RWPE1 (cell line): ENCODE measurements around the gene SYT1.
A peak's percentile ranks its signal among the peaks of the same experiment; 100 is the strongest.

Experiments
- CTCF ChIA-PET: fragments of 350-600 bp; sonication (Branson Sonifier 250); formaldehyde crosslinking; extraction: SDS; loops from one replicate; lab custom pipeline; 2021; lab: Yijun Ruan, JAX
- POLR2A ChIA-PET: fragments of 400-600 bp; formaldehyde crosslinking; extraction: SDS; loops from one replicate; lab custom pipeline; 2020; ENCODE audit warnings: antibody characterized with exemption; ENCODE audit not compliant: low non-redundant PET; lab: Yijun Ruan, JAX
- DNase-seq: peaks from one replicate; pipeline ENCODE4 v3.0.0; 2012; ENCODE audit warnings: low spot score
- H3K27ac ChIP-seq: fragments of 450-650 bp; 2 replicates; pipeline ENCODE4 v1.5.1; 2017
- CTCF ChIP-seq: fragments of 450-650 bp; conservative IDR thresholded peaks from 2 replicates; pipeline ENCODE4 v1.5.1; 2017; ENCODE audit warnings: low read depth, mild to moderate bottlenecking

SYT1 gene

GRCh38 chr12:79298506-79298905 is 433.9 kb downstream of the SYT1 start:
- CTCF ChIA-PET = no interaction called here
- no peak for TF ChIP-seq CTCF
- POLR2A ChIA-PET = no interaction called here
- no peak for DNase-seq
- H3K27ac ChIP-seq = no peak overlapping the region

GRCh38 chr12:79299447-79300198 is 435.0 kb downstream of the SYT1 start:
- CTCF ChIA-PET = interaction anchor here (0.6 kb wide), 1 partner anchor 1471 kb away, joined by 4 read pairs; no protein-coding TSS in a partner anchor
- POLR2A ChIA-PET = no interaction called here
- no peak for TF ChIP-seq CTCF
- no peak overlapping the region for H3K27ac ChIP-seq
- no peak for DNase-seq

GRCh38 chr12:79300199-79300568 is 435.6 kb downstream of the SYT1 start:
- H3K27ac ChIP-seq = no peak overlapping the region
- POLR2A ChIA-PET = no interaction called here
- CTCF ChIA-PET = interaction anchor here (0.6 kb wide), 1 partner anchor 1471 kb away, joined by 4 read pairs; no protein-coding TSS in a partner anchor
- DNase-seq = peak; percentile 2
- no peak for TF ChIP-seq CTCF

- ChIA-PET POLR2A (no interaction called here), CTCF (no interaction called here)
- no peak for DNase-seq
- TF ChIP-seq CTCF = no peak
- H3K27ac ChIP-seq = no peak overlapping the region
These were observed 436.6 kb downstream of the SYT1 start for GRCh38 chr12:79301181-79301580.

GRCh38 chr12:79302162-79302814 is 437.7 kb downstream of the SYT1 start:
- POLR2A ChIA-PET = no interaction called here
- no peak overlapping the region for H3K27ac ChIP-seq
- CTCF ChIA-PET = no interaction called here
- TF ChIP-seq CTCF = no peak
- no peak for DNase-seq

- CTCF ChIA-PET = no interaction called here
- H3K27ac ChIP-seq = no peak overlapping the region
These were observed 442.8 kb downstream of the SYT1 start for GRCh38 chr12:79307340-79307739.

More at GRCh38 chr12:79307340-79307739, 442.8 kb downstream of the SYT1 start:
- POLR2A ChIA-PET = no interaction called here
- TF ChIP-seq CTCF = no peak
- no peak for DNase-seq
